Tibial artery (tissue), 4 donors: ENCODE data around the gene TMEM127.
A peak's percentile ranks its signal among the peaks of the same experiment; 100 is the strongest.

Experiments
- DNase-seq, 2 donors: peaks; one replicate each; pipeline ENCODE4 v3.0.0-alpha.2; 2019
- H3K27ac ChIP-seq, 2 donors: fragments of 200-600 bp; sonication (generic) in 1 of 2; 1 replicate in 1 of 2; 2 replicates in 1 of 2; pipeline ENCODE4 v1.5.1; 2018 to 2019; ENCODE audit warnings: mild to moderate bottlenecking in 1 of 2
- H3K27me3 ChIP-seq, 2 donors: fragments of 200-600 bp; sonication (generic) in 1 of 2; one replicate each; pipeline versions ENCODE4 v1.5.1 to v1.6.0; 2016 to 2019
- H3K36me3 ChIP-seq, 3 donors: fragments of 200-600 bp; sonication (generic) in 2 of 3; one replicate each; pipeline ENCODE4 v1.5.1; 2016 to 2019; ENCODE audit warnings: mild to moderate bottlenecking in 2 of 3
- H3K4me1 ChIP-seq, 4 donors: fragments of 200-600 bp; sonication (generic) in 2 of 4; 1 replicate in 3 of 4; 2 replicates in 1 of 4; pipeline ENCODE4 v1.5.1; 2016 to 2019
- H3K4me3 ChIP-seq, 2 donors: fragments of 200-600 bp; sonication (generic) in 1 of 2; 1 replicate in 1 of 2; 2 replicates in 1 of 2; pipeline ENCODE4 v1.5.1; 2018 to 2019; ENCODE audit warnings: mild to moderate bottlenecking in 2 of 2
- H3K9me3 ChIP-seq, 3 donors: fragments of 200-600 bp; sonication (generic) in 1 of 3; one replicate each; pipeline ENCODE4 v1.5.1; 2016 to 2019
- CTCF ChIP-seq, 2 experiments: fragments of 200-600 bp in 1 of 2; fragments of 450-650 bp in 1 of 2; IDR thresholded peaks; one replicate each; pipeline ENCODE4 v1.5.1; 2017 to 2019; ENCODE audit warnings: antibody characterized with exemption in 2 of 2, mild to moderate bottlenecking in 1 of 2, moderate library complexity in 1 of 2
- intact Hi-C: fragments of 100-400 bp; cut with DNase I; formaldehyde crosslinking; loops from one replicate; pipeline ENCODE4 v1.15.0; 2023; ENCODE audit warnings: low total_unique reads

The TMEM127 gene

GRCh38 chr2:96245609-96246390 is 20.0 kb downstream of the TMEM127 start:
- H3K27me3 ChIP-seq = no peaks in the 10 kb centered on the region
- TF ChIP-seq CTCF (IDR thresholded peaks at IDR 0.05) = no peak
- H3K4me1 ChIP-seq = peaks cover 0 to 19% (median 15%) of the 10 kb centered on the region in 4 donors
- no peak overlapping the region for H3K27ac ChIP-seq
- H3K36me3 ChIP-seq = peaks cover 0 to 3% (median 0%) of the 10 kb centered on the region in 3 donors
- intact Hi-C loops = no loop called here
- no peak for DNase-seq
- no peaks in the 10 kb centered on the region for H3K9me3 ChIP-seq
- no peak overlapping the region for H3K4me3 ChIP-seq

- Histone ChIP-seq H3K9me3 (no peaks in the 10 kb centered on the region), H3K27ac (no peak overlapping the region), H3K4me1 (no peaks in the 10 kb centered on the region), H3K27me3 (no peaks in the 10 kb centered on the region), H3K36me3 (peaks cover 0 to 11% (median 10%) of the 10 kb centered on the region in 3 donors), H3K4me3 (no peak overlapping the region)
- intact Hi-C loops = no loop called here
- no peak for DNase-seq
- no peak for TF ChIP-seq CTCF (IDR thresholded peaks at IDR 0.05)
Measured at GRCh38 chr2:96243843-96244242, 22.0 kb downstream of the TMEM127 start.

DNA sequence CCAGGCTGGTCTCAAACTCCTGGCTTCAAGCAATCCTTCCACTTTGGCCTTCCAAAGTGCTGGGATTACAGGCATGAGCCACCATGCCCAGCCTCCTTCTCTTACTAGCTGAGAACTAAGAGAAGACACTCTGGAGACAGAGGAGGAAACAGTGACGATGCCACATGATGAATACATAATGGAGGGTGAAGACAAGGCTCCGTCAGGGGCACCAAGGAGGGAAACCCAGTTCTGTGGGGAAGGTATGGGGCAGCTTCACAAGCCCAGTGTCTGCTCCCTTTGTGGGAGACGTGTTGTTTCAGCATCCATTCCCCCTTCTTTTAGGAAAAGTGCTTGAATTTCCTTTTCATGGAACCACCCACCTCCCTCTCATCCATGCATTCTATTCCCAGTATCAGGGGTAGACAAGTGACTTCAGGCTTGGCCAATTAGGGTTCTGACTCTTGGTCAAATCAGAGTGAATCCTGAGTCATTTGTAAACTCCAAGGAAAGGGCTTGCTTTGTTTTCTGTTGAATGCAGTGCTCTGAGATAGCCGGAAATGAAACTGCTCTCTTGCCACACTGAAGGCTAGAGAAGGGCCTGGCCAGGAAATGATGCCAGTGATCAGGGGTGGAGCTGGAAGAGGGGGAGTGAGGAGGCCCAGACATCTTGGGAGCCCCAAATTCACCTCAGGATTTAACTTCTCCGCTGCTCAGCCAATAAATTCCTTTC is 23.7 kb downstream of the TMEM127 start:
- H3K4me1 ChIP-seq = no peaks in the 10 kb centered on the region

GRCh38 chr2:96241227-96241626 is 24.6 kb downstream of the TMEM127 start:
- no peak for TF ChIP-seq CTCF (IDR thresholded peaks at IDR 0.05)
- H3K27ac ChIP-seq = no peak overlapping the region
- H3K9me3 ChIP-seq = no peaks in the 10 kb centered on the region
- no peaks in the 10 kb centered on the region for H3K27me3 ChIP-seq
- H3K4me3 ChIP-seq = no peak overlapping the region
- no peaks in the 10 kb centered on the region for H3K4me1 ChIP-seq
- intact Hi-C loops = no loop called here
- no peak for DNase-seq
- H3K36me3 ChIP-seq = peaks cover 0 to 11% (median 10%) of the 10 kb centered on the region in 3 donors

More for the DNA sequence above, 23.7 kb downstream of the TMEM127 start:
- Histone ChIP-seq H3K4me3 (no peak overlapping the region), H3K27ac (peak overlapping the region in 1 of 2 donors; percentile 13), H3K27me3 (no peaks in the 10 kb centered on the region), H3K9me3 (no peaks in the 10 kb centered on the region), H3K36me3 (peaks cover 0 to 11% (median 10%) of the 10 kb centered on the region in 3 donors)
- intact Hi-C loops = no loop called here
- TF ChIP-seq CTCF (IDR thresholded peaks at IDR 0.05) = no peak
- DNase-seq = peak in 1 of 2 donors; percentile 47

DNA sequence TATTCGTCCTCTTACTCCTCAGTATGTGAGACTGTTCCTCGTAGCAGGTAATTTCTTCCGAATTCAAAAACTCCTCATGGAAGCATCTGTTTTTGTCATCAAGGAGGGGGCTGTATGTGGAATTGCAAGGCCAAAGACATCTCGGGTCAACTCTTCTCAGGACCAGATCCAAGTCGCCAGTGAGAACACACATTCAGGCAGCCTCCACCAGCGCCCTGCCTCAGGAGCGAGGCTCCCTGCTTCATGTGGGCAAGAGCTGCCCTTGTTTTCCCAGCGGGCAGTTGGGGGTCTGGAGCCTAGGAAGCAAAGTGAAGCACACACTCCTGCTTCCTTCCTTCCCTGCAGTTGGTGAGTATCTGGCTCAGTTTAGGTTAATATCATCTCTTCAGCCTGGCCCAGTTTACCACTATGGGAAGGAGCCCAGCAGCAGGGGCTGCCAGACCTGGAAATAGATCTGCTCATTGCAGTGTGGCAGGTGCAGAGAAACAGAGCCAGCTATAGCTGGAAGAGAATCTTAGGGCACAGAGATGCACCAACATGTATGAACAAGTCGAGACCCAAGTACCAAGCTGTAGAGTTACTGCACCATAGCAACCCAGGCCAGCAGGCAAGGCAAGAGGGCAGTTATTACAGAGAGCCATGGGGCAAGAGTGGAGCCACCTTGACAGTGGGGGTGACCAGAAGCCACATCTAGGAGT is 25.3 kb downstream of the TMEM127 start:
- no peak for DNase-seq
- H3K27ac ChIP-seq = no peak overlapping the region
- H3K27me3 ChIP-seq = no peaks in the 10 kb centered on the region
- TF ChIP-seq CTCF (IDR thresholded peaks at IDR 0.05) = no peak
- no peak overlapping the region for H3K4me3 ChIP-seq
- H3K36me3 ChIP-seq = peaks cover 0 to 11% (median 10%) of the 10 kb centered on the region in 3 donors
- intact Hi-C loops = no loop called here
- no peaks in the 10 kb centered on the region for H3K4me1 ChIP-seq
- H3K9me3 ChIP-seq = no peaks in the 10 kb centered on the region
